DND-41 (cell line): ENCODE data around the gene CBX4.

Experiments used
- ATAC-seq: fragments of 200-7000 bp; cut with Tn5 transposase; 3 replicates; pipeline ENCODE4 v1.9.1; 2021; ENCODE audit warnings: low read depth; ENCODE audit not compliant: insufficient read depth
- DNase-seq: peaks from one replicate; pipeline ENCODE4 v3.0.0-alpha.2; 2020
- H2AFZ ChIP-seq: 2 replicates; pipeline ENCODE4 v1.6.0; 2012; ENCODE audit warnings: low read depth, low read length
- H3K27ac ChIP-seq: 2 replicates; pipeline ENCODE4 v1.5.1; 2012; ENCODE audit warnings: low read length, inconsistent platforms
- H3K27me3 ChIP-seq: fragments of 200-600 bp; sonication (generic); 2 replicates; pipeline ENCODE4 v1.6.0; 2012; ENCODE audit warnings: low read length, mild to moderate bottlenecking, inconsistent platforms; ENCODE audit not compliant: insufficient read depth, poor library complexity
- H3K36me3 ChIP-seq: 2 replicates; pipeline ENCODE4 v1.5.1; 2012; ENCODE audit warnings: low read length, inconsistent platforms; ENCODE audit not compliant: insufficient read depth
- H3K4me1 ChIP-seq: 2 replicates; pipeline ENCODE4 v1.5.1; 2012; ENCODE audit warnings: mild to moderate bottlenecking, low read length; ENCODE audit not compliant: insufficient read depth
- H3K4me2 ChIP-seq: 2 replicates; pipeline ENCODE4 v1.6.0; 2012; ENCODE audit warnings: mild to moderate bottlenecking, moderate library complexity, low read length, inconsistent platforms; ENCODE audit not compliant: insufficient read depth
- H3K4me3 ChIP-seq, 2 experiments: fragments of 200-600 bp in 1 of 2; shearing (Covaris generic) in 1 of 2; 2 replicates each; pipeline ENCODE4 v1.5.1; 2012 to 2016; ENCODE audit warnings: inconsistent platforms in 2 of 2, low read length in 2 of 2, mild to moderate bottlenecking in 2 of 2, low read depth in 1 of 2, moderate library complexity in 1 of 2
- H3K79me2 ChIP-seq: 2 replicates; pipeline ENCODE4 v1.6.0; 2012; ENCODE audit warnings: low read length, inconsistent platforms; ENCODE audit not compliant: insufficient read depth
- H3K9ac ChIP-seq: 2 replicates; pipeline ENCODE4 v1.6.0; 2012; ENCODE audit warnings: low read depth, mild to moderate bottlenecking, inconsistent platforms, low read length, moderate library complexity
- H3K9me3 ChIP-seq: 2 replicates; pipeline ENCODE4 v1.5.1; 2012; ENCODE audit warnings: low read length, moderate library complexity, mild to moderate bottlenecking, inconsistent platforms; ENCODE audit not compliant: insufficient read depth, severe bottlenecking
- H4K20me1 ChIP-seq: 2 replicates; pipeline ENCODE4 v1.6.0; 2012; ENCODE audit warnings: low read length; ENCODE audit not compliant: insufficient read depth
- EZH2 ChIP-seq: IDR thresholded peaks from 3 replicates; pipeline ENCODE4 v1.6.1; 2012; ENCODE audit warnings: borderline replicate concordance, low read depth, mild to moderate bottlenecking, moderate library complexity, low read length, inconsistent platforms; ENCODE audit not compliant: severe bottlenecking
- TF ChIP-seq, protein P1 (sequence below): IDR thresholded peaks from 2 replicates; pipeline ENCODE4 v1.5.1; 2012; ENCODE audit warnings: borderline replicate concordance, low read length, moderate library complexity, mild to moderate bottlenecking; ENCODE audit not compliant: poor library complexity, severe bottlenecking; ENCODE audit errors: extremely low read depth

CBX4 gene

DNA sequence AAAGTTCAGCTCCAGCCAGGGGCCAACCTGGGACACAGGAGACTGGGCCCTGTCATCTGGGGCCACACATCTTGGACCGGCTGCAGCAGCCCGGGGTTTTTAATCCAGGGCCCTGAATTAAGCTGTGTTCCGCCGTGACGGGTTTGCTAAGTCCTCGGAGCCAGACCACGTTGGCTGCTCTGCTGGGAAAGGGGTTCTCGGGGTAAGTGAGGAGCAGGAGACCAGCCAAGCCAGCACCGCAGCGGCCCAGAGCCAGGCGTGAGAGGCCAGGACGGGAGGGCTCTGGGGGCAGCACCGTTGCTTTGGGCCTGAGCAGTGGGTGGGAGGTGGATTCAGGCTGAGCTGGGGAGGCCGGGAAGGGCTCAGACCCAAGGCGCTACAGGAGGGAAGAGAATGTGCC is 31.3 kb upstream of the CBX4 start:
- TF ChIP-seq EZH2, result no peak
- TF ChIP-seq, protein P1, sequence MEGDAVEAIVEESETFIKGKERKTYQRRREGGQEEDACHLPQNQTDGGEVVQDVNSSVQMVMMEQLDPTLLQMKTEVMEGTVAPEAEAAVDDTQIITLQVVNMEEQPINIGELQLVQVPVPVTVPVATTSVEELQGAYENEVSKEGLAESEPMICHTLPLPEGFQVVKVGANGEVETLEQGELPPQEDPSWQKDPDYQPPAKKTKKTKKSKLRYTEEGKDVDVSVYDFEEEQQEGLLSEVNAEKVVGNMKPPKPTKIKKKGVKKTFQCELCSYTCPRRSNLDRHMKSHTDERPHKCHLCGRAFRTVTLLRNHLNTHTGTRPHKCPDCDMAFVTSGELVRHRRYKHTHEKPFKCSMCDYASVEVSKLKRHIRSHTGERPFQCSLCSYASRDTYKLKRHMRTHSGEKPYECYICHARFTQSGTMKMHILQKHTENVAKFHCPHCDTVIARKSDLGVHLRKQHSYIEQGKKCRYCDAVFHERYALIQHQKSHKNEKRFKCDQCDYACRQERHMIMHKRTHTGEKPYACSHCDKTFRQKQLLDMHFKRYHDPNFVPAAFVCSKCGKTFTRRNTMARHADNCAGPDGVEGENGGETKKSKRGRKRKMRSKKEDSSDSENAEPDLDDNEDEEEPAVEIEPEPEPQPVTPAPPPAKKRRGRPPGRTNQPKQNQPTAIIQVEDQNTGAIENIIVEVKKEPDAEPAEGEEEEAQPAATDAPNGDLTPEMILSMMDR, result no peak
- Histone ChIP-seq H2AFZ (no peak overlapping the region), H3K27me3 (no peaks in the 10 kb centered on the region), H3K4me2 (no peak overlapping the region), H3K36me3 (no peaks in the 10 kb centered on the region), H3K4me3 (no peak overlapping the region), H3K9me3 (no peaks in the 10 kb centered on the region), H3K27ac (no peak overlapping the region), H3K79me2 (no peaks in the 10 kb centered on the region), H4K20me1 (no peaks in the 10 kb centered on the region), H3K4me1 (no peaks in the 10 kb centered on the region), H3K9ac (no peak overlapping the region)
- no peak for ATAC-seq
- no peak for DNase-seq

DNA sequence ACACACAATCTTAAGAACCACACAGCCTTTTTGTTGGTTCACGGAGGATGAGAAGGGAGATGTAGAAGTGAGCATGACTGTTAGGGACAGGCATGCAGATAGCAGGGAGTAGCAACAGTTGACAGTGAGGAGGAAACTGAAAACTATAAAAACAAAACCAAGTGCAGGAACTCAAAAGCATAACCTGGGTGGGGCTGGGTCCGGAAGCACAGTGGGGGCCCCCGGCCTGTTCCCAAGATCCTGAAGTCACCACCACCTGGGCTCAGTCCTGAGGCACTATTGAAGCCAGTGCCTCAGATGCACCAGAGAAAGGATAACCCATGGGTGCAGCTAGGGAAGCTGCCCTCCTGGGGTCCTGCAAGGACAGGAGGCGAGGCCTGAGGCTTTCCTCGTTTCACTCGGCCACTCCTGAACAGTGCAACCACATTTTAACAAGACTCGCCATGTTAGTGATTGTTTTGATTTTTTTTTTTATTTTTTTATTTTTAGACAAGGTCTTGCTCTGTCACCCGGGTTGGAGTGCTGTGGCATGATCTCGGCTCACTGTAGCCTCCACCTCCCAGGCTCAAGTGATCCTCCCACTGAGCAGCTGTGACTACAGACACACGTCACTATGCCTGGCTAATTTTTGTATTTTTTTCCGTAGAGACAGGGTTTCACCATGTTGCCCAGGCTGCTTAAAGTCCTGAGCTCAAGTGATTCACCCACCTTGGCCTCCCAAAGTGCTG is 27.7 kb upstream of the CBX4 start:
- DNase-seq, result no peak
- H3K9ac ChIP-seq, result no peak overlapping the region
- H3K27me3 ChIP-seq, result no peaks in the 10 kb centered on the region
- no peak for TF ChIP-seq EZH2
- TF ChIP-seq, protein P1, result no peak
- no peaks in the 10 kb centered on the region for H4K20me1 ChIP-seq
- ATAC-seq, result no peak
- no peaks in the 10 kb centered on the region for H3K4me1 ChIP-seq
- no peak overlapping the region for H3K4me3 ChIP-seq
- H3K4me2 ChIP-seq, result no peak overlapping the region
- H3K9me3 ChIP-seq, result no peaks in the 10 kb centered on the region
- H2AFZ ChIP-seq, result no peak overlapping the region
- no peak overlapping the region for H3K27ac ChIP-seq
- H3K36me3 ChIP-seq, result no peaks in the 10 kb centered on the region
- no peaks in the 10 kb centered on the region for H3K79me2 ChIP-seq

DNA sequence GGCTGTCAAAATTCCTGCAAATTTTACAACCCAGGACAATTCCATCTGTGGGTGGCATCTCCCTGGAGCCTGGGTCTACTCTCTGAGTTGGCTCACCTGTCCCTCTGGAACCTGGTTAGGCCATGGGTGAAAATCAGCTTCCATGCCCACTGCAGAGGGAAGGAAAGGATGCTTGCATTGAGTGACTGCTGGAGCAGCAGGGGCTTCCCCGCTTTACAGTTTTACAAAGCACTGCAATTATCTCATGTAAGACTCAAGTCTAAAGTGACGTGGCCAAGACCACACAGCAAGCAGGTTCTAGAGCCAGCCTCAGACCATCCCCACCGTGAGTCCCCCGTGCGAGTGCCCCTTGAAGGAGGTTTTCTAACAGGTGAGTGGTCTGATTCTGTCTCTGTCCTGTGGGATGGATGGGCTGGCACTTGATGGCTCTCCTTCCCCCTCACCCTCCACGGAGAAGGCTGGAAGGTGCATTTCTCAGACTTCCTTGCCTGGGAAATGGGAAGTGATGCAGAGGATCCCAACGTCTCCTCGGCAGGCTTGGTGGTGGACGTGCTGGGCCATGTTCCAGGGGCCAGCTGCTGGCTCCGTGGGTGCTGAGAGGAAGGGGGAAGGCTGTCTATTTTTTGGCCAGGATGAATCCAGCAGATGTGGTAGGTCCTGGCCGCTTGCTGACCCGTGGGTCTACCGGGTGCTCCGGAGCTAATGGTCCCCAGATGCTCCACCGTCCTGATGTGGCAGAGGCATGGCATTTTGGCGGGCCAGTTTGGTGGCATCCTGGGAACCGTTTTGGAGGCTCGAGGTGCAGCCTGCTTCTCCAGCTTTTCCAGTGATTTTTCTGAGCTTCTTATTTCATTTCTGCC is 26.3 kb upstream of the CBX4 start:
- Histone ChIP-seq H3K9ac (no peak overlapping the region), H3K27me3 (no peaks in the 10 kb centered on the region), H2AFZ (no peak overlapping the region), H3K36me3 (no peaks in the 10 kb centered on the region), H3K4me1 (no peaks in the 10 kb centered on the region), H3K9me3 (no peaks in the 10 kb centered on the region), H3K79me2 (no peaks in the 10 kb centered on the region), H3K4me3 (no peak overlapping the region), H4K20me1 (no peaks in the 10 kb centered on the region), H3K4me2 (no peak overlapping the region), H3K27ac (no peak overlapping the region)
- ATAC-seq (no peak), DNase-seq (no peak)
- no peak for TF ChIP-seq EZH2
- TF ChIP-seq, protein P1, result no peak
